HepG2 (cell line): ENCODE results near the gene PGPEP1. TPM values are rescaled to one million over a fixed set of nuclear protein-coding genes. Genes with fewer than 3 reads are reported as not detected.

ENCODE experiments used
- ATAC-seq: fragments of 200-7000 bp; cut with Tn5 transposase; 3 replicates; pipeline ENCODE4 v1.9.1; 2020; ENCODE audit warnings: mild to moderate bottlenecking, moderate library complexity
- BruUV-seq: library from RNA; stranded (reverse); fragments of 400-500 nt; replicated peaks from 2 replicates; lab custom pipeline; 2021; lab: Mats Ljungman, UMichigan
- CTCF ChIA-PET: fragments of 300-600 bp; formaldehyde crosslinking; extraction: SDS; loops from one replicate; lab custom pipeline; 2021; ENCODE audit warnings: low total read pairs, inconsistent platforms, low intra/inter-chr PET ratio; lab: Yijun Ruan, JAX
- POLR2A ChIA-PET: fragments of 350-600 bp; sonication (Branson Sonifier 250); formaldehyde crosslinking; loops from one replicate; lab custom pipeline; 2020; ENCODE audit warnings: antibody characterized with exemption, inconsistent platforms; lab: Yijun Ruan, JAX
- DNase-seq: peaks from one replicate; pipeline ENCODE4 v3.0.0-alpha.2; 2015; ENCODE audit warnings: low spot score
- FAIRE-seq: peaks from 3 replicates; lab custom pipeline; 2011; peaks lifted over from hg19 to GRCh38; lab: Jason Lieb, UNC
- H2AFZ ChIP-seq: one replicate; pipeline ENCODE4 v1.6.1; 2011; ENCODE audit warnings: low read length, inconsistent platforms
- H3K27ac ChIP-seq: fragments of 300-600 bp; 3 replicates; pipeline ENCODE4 v1.8.0; 2011; ENCODE audit warnings: mixed run types, mild to moderate bottlenecking, mixed read lengths, low read length, inconsistent platforms; ENCODE audit not compliant: insufficient read depth; ENCODE audit errors: extremely low read length
- H3K27me3 ChIP-seq, 2 experiments: fragments of 200-600 bp in 1 of 2; 2 replicates in 1 of 2; 3 replicates in 1 of 2; pipeline versions ENCODE4 v1.6.0 to v1.8.0; 2011; ENCODE audit warnings: low read length in 2 of 2, mild to moderate bottlenecking in 2 of 2, moderate library complexity in 2 of 2, inconsistent platforms in 1 of 2; ENCODE audit not compliant: insufficient read depth in 2 of 2, control insufficient read depth in 1 of 2
- H3K36me3 ChIP-seq, 2 experiments: fragments of 200-600 bp in 1 of 2; replicated peaks in 1 of 2; 2 replicates in 1 of 2; 3 replicates in 1 of 2; pipeline versions ENCODE4 v1.5.1 to v1.8.0; 2011; ENCODE audit warnings: low read length in 2 of 2, inconsistent platforms in 1 of 2; ENCODE audit not compliant: insufficient read depth in 2 of 2, control insufficient read depth in 1 of 2
- H3K4me1 ChIP-seq: 2 replicates; pipeline ENCODE4 v1.5.1; 2012; ENCODE audit warnings: low read length, inconsistent platforms; ENCODE audit not compliant: insufficient read depth
- H3K4me2 ChIP-seq: 2 replicates; pipeline ENCODE4 v1.6.0; 2011; ENCODE audit warnings: low read depth, low read length, inconsistent platforms
- H3K4me3 ChIP-seq, 3 experiments: fragments of 200-600 bp in 1 of 3; sonication (generic), shearing (Covaris generic) in 1 of 3; replicated peaks in 1 of 3; 2 replicates each; pipeline ENCODE4 v1.5.1; 2011 to 2016; ENCODE audit warnings: low read length in 3 of 3, inconsistent platforms in 2 of 3, low read depth in 2 of 3, mild to moderate bottlenecking in 2 of 3, control low read depth in 1 of 3, mixed read lengths in 1 of 3; ENCODE audit not compliant: insufficient read depth in 1 of 3
- H3K79me2 ChIP-seq: one replicate; pipeline ENCODE4 v1.6.1; 2011; ENCODE audit warnings: low read length, inconsistent platforms; ENCODE audit not compliant: insufficient read depth
- H3K9ac ChIP-seq: 2 replicates; pipeline ENCODE4 v1.6.0; 2011; ENCODE audit warnings: mild to moderate bottlenecking, low read depth, low read length, inconsistent platforms; ENCODE audit not compliant: insufficient read depth
- H3K9me3 ChIP-seq: 2 replicates; pipeline ENCODE4 v1.5.1; 2012; ENCODE audit warnings: mild to moderate bottlenecking, low read length
- H4K20me1 ChIP-seq: 2 replicates; pipeline ENCODE4 v1.6.0; 2011; ENCODE audit warnings: inconsistent platforms, mild to moderate bottlenecking, low read length, moderate library complexity; ENCODE audit not compliant: insufficient read depth
- ARNT ChIP-seq: fragments of 450-650 bp; IDR thresholded peaks from 2 replicates; pipeline ENCODE4 v1.6.1; 2017
- EHMT2 ChIP-seq: fragments of 200-600 bp; sonication (generic); IDR thresholded peaks from 2 replicates; pipeline ENCODE4 v1.7.0; 2017; ENCODE audit warnings: antibody characterized with exemption, low read depth, low read length, borderline replicate concordance
- MLLT10 ChIP-seq: sonication (generic); formaldehyde crosslinking; IDR thresholded peaks from 2 replicates; pipeline ENCODE4 v1.4.0; 2020; ENCODE audit warnings: missing genetic modification reagents
- NFATC3 ChIP-seq: sonication (generic); formaldehyde crosslinking; IDR thresholded peaks from 2 replicates; pipeline ENCODE4 v1.5.1; 2020; ENCODE audit warnings: mild to moderate bottlenecking, missing genetic modification reagents
- REXO4 ChIP-seq: sonication (generic); formaldehyde crosslinking; IDR thresholded peaks from 2 replicates; pipeline ENCODE4 v1.8.0; 2022; ENCODE audit warnings: missing genetic modification reagents, mild to moderate bottlenecking, borderline replicate concordance
- ZNF598 ChIP-seq: sonication (generic); formaldehyde crosslinking; IDR thresholded peaks from 2 replicates; pipeline ENCODE4 v1.5.1; 2020; ENCODE audit warnings: mild to moderate bottlenecking, missing genetic modification reagents, borderline replicate concordance
- WGBS: methylation state at CpG from one replicate; pipeline ENCODE4 v1.1.6; 2017; ENCODE audit warnings: low lambda C conversion rate; 5-methylcytosine and 5-hydroxymethylcytosine counted together
- in situ Hi-C: cut with HindIII; loops from 2 replicates; pipeline ENCODE4 v1.10.0; 2017; ENCODE audit warnings: low pct_unique_long_range_greater_than_20kb; ENCODE audit not compliant: extremely low pct_ligation_motif_present
- intact Hi-C: fragments of 100-400 bp; cut with micrococcal nuclease; formaldehyde crosslinking; loops from one replicate; pipeline ENCODE4 v1.10.0; 2022; ENCODE audit not compliant: unreplicated experiment
- polyA plus RNA-seq, 8 experiments: library from polyadenylated mRNA; depleted of rRNA in 3 of 8; stranded (reverse) in 7 of 8; unstranded in 1 of 8; fragments of >200 nt; fragmentation: Illumina TruSeq in 4 of 8; extraction: Trizol in 4 of 8; gene quantifications; 2 replicates each; pipeline versions ENCODE4 v1.2.1 to v1.2.3, GENCODE V29; 2011 to 2016; ENCODE audit warnings: low read depth in 4 of 8, missing spikeins in 1 of 8, mixed read lengths in 1 of 8; ENCODE audit not compliant: insufficient read depth in 1 of 8
- total RNA-seq, 5 experiments: library from RNA; depleted of rRNA; stranded (reverse); fragments of >200 nt; fragmentation: Illumina TruSeq; extraction: Trizol; gene quantifications; 2 replicates each; pipeline ENCODE4 v1.2.3, GENCODE V29; 2016; ENCODE audit warnings: low read depth in 1 of 5
- TF ChIP-seq, protein P1 (sequence below): sonication (generic); formaldehyde crosslinking; IDR thresholded peaks from 2 replicates; pipeline ENCODE4 v1.8.0; 2023; ENCODE audit warnings: mild to moderate bottlenecking, missing genetic modification reagents

The PGPEP1 gene
- total and polyA plus RNA-seq, 2 of the 13 experiments (the other 11 are each of a cell fraction or from before 2014, with no cell fraction given) = 53.1 to 56.6 TPM

DNA sequence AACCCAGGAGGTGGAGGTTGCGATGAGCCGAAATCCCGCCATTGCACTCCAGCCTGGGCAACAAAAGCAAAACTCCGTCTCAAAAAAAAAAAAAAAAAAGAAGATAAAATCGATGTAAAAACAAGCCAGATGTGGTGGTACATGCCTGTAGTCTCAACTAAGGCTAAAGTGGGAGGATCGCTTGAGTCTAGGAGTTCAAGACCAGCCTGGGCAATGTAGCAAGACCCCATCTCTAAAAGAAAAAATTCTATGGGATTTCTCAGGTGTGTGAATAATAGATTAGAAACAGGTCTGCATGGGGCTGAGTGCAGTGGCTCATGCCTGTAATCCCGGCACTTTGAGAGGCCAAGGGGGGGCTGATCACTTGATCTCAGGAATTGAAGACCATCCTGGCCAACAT is 11.1 kb downstream of the PGPEP1 start:
- CTCF ChIA-PET = interaction anchor here (3.2 kb wide), 1 partner anchor 58 kb away, joined by 31 read pairs; no protein-coding TSS in a partner anchor
- in situ Hi-C loops (no loop called here), intact Hi-C loops (no loop called here)
- H3K36me3 ChIP-seq = peaks cover 12 to 27% of the 10 kb centered on the region in 2 experiments
- no peak overlapping the region for H2AFZ ChIP-seq
- peaks cover 2% of the 10 kb centered on the region; the same call in 1 of the 2 replicates for H4K20me1 ChIP-seq
- H3K4me1 ChIP-seq = peaks cover 26% of the 10 kb centered on the region
- no peak for FAIRE-seq
- H3K79me2 ChIP-seq = peaks cover 7% of the 10 kb centered on the region
- no peak overlapping the region for H3K4me3 ChIP-seq
- H3K9me3 ChIP-seq = no peaks in the 10 kb centered on the region
- 92% methylated on average over 7 of the region's 7 CpGs for WGBS
- no peak overlapping the region for H3K9ac ChIP-seq
- DNase-seq = no peak
- H3K27me3 ChIP-seq = no peaks in the 10 kb centered on the region
- ATAC-seq = no peak
- no TSS peak for BruUV-seq
- TF ChIP-seq EHMT2 (no peak), MLLT10 (CRISPR knock-in tag) (no peak), REXO4 (CRISPR knock-in tag) (no peak), ZNF598 (CRISPR knock-in tag) (no peak), ARNT (no peak), NFATC3 (no peak)
- TF ChIP-seq, protein P1, sequence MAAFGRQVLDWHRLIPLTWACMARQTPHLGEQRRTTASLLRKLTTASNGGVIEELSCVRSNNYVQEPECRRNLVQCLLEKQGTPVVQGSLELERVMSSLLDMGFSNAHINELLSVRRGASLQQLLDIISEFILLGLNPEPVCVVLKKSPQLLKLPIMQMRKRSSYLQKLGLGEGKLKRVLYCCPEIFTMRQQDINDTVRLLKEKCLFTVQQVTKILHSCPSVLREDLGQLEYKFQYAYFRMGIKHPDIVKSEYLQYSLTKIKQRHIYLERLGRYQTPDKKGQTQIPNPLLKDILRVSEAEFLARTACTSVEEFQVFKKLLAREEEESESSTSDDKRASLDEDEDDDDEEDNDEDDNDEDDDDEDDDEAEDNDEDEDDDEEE (CRISPR knock-in tag) = no peak
- POLR2A ChIA-PET = interaction anchor here (0.6 kb wide), 1 partner anchor 38 kb away, joined by 3 read pairs; no protein-coding TSS in a partner anchor
- H3K4me2 ChIP-seq = no peak overlapping the region
- no peak overlapping the region for H3K27ac ChIP-seq
